Activated CD8-positive, alpha-beta memory T cell treated with anti-CD3 and anti-CD28 coated beads, Interleukin-2, amount 50 U/mL, for 48 hours (primary cell): ENCODE data around the gene MICAL3.
"Not testable (repeated sequence)": the region's sequence is repeated elsewhere in the genome, so short reads cannot be mapped to it uniquely, and the experiment has no call there.

Source experiments
- DNase-seq: peaks from one replicate; pipeline ENCODE4 v3.0.0-alpha.2; 2020

Gene MICAL3

DNA sequence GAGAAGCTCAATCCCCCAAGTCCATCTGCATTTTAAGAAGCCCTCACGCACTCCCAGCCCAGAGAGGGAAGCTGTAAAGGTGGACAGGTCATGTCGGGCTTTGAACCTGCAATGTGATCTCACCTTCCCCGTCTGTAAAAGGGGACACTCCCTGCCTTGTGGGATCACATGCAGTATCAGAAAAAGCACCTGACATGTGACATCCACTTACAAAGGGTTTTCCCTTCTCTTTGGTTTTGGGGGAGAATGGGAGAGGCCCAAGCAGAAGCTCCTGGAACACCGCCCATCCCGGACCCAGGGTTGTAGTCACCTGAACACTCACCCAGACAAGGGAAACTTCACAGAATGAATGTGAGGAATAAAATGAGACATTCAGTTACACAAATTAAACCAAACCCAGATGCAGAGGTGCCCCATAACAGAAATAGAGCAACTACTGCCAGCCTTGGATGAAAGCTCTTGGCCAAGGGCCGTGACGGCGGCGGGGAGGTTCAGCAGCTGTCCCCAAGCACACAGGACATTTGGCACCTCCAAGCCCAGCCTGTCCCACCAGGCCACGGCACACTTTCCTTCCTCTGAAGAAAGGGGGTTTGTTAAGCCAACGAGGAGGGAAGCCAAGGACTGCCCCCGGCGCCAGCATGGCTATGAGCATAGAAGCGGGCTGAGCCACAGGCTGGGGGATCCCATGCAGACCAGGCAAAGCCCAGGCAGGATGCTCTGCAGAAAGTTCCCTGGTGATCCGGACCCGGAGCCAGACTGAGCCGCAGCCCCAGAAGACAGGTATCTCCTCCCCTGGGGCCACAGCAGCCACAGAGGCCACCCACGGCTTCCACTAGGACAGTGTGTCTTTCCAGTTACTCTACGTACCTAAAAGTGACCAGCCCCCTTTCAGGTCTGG is 253.9 kb downstream of the MICAL3 start:
- DNase-seq: no peak

DNA sequence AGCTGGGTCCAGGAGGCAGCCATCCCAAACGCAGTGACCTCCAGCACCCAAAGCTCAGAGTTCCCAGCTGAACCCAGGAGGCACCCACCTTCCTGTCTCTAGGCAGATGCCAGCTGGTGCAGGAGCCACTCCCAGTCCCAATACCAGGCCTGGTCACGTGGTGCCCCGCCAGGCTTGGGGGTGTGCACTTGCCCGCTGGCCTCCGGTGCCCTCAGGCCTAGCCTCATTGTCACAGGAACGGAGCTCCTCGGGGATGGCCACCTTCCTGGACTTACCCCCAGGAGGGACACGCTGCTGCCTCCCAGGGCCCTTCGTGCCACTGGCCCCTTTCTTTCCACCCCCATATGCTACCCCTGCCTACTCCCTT is 254.7 kb downstream of the MICAL3 start:
- DNase-seq: no peak

DNA sequence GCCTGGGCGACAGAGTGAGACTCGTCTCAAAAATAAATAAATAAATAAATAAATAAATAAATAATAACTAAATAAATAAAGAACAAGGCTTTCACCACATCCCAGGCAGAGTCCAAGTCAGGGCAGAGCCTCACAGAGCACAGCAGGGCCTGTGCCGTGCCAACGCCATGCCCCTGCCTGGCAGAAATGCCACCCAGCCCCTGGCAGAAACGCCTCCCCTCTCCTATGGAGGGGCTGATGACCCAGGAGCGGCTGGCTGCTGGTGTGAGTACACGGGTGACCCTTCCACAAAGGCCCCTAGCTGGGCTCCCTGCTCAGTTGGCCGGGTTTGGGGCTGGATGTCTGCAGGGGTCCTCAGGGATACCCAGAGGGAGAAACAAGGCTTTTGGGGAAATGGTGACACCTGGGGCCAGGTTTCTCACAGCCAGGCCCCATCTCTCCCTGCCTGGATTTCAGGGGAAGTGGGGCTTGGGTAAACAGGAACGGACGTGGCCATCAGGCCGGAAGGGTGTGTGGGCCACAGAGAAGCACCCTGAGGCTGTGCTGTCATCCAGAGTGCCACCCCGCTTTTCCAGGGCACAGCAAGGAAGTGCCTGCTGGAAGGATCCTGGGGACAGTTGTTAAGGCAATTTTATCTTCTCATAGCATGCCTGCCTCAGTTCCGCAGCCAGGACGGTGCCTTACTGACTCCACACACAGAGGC is 255.2 kb downstream of the MICAL3 start:
- no peak for DNase-seq

DNA sequence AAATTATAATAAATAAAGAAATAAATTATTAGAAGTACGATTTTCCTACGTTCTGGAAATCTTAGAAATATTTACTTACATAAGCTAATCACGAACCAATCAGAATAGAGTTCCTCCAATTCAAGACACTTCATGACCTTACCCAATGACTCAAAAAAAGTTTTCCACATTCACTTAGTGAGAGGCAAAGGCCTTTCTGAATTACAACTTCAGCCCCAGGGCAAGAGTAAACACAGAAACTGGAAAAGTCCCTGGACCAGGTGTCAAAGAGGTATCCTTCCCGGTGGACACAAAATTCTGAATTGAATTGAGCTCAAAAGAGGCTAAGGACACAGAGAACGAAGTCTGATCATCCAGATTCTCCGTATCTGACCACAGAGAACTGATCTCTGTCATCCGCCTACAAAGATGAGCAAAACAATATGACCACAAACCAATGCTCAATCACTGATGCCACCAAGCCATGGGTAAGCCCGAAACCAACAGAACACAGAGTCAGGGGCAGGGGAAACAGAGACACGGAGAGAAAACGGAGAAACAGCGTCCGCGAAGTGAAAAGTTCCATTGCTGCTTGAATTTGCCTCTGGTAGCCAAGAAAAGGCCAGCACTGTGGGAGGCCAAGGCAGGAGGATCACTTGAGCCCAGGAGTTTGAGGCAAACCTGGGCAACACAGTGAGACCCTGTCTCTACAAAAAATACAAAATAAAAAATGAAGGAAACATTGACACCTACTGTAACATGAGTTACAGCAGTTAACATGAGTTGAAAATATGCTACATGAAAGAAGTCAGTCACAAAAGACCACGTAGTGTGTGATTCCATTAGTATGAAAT is 256.9 kb downstream of the MICAL3 start:
- peak; percentile 71 for DNase-seq

DNA sequence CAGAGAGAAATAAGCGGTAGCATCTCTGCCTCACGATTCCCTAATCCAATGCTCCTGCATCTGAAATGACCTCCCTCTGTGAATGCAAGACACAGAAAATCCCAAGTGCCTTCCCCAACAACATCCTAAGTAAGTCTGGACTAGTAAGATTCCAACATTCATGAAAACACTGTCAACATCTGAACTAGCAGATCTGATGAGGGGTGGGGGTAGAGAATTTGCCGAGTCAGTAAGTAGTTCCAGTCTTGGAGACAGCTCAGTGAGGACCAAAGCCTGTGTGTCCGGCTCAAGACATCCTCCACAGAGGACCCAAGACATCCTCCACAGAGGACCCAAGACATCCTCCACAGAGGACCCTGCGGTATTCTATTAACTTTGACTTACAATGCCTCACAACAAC is 259.5 kb downstream of the MICAL3 start:
- DNase-seq: not testable (repeated sequence)

DNA sequence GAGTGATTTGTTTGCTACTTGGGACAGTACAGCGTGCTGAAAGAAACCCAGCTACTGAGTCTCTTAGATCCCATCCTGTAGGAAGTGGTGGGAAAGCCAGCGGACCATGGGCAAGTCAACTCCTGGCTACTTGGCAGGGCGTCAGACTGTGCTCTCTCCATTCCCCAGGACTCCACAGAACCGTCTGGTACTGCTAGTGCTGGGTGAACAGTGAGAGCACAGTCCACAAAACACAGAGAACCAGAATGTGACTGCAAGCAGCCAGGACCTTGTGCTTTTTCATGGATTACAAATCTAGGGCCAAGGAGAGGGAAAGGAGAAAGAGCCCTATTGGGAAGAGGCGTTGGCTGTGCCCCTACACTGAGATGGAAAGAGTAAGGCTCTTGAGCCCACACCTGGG is 260.3 kb downstream of the MICAL3 start:
- no peak for DNase-seq

DNA sequence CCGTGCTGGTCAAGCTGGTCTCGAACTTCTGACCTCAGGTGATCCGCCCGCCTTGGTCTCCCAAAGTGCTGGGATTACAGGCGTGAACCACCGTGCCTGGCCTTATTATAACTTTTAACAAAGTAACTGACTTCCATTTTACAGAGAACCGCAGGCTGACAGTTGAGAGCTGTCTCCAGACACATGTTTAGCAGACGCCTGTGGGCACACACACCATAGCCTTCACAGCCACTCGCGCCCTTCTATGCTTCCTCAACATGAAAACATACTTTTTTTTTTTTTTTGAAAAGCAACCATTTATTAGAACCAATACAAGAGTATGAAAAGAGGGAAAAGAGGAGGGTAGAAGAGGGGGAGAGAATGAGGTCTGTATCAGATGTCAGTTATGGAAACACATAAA is 260.9 kb downstream of the MICAL3 start:
- not testable (repeated sequence) for DNase-seq

DNA sequence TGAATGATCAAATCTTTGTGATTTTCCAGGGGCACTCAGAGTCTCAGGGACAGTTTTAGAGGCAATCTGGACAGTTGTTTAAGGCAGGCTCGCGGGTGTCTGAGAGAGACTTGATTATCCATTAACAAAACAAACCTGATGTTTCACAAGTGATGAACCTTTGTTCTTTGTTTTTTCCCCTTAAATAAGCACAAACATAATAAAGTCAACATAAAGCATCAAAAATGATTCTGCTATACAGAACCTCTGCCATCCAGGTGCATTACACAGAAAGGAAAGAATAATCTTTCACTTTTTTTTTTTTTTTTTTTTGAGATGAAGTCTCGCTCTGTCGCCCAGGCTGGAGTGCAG is 263.2 kb downstream of the MICAL3 start:
- DNase-seq: no peak

DNA sequence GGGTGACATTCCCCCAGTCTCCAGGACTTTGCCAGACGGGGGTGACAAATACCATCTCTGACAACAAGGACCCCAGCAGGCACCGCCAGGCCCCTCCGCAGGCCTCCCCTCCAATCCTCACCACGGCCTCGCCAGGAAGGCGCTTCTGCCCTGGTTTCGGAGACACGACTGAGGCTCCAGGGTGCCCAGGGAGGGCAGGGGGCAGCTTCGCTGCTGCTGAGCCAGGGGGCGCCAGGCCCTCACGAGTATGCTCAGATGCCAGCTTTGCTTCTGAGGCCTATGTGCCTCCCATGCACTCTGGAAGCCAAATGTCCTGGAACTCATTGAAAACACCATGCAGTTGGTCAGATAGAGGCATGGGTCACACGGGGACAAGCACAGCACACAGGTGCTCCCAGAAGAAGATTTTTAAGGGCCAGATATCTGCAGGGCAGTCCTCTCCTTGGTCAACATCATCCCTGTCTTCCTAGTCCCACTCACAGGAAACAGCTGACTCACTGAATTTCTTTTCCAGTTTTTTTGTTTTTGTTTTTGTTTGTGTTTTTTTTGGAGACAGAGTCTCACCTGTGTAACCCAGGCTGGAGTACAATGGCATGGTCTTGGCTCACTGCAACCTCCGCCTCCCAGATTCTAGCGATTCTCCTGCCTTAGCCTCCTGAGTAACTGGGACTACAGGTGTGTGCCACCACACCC is 270.0 kb downstream of the MICAL3 start:
- no peak for DNase-seq

DNA sequence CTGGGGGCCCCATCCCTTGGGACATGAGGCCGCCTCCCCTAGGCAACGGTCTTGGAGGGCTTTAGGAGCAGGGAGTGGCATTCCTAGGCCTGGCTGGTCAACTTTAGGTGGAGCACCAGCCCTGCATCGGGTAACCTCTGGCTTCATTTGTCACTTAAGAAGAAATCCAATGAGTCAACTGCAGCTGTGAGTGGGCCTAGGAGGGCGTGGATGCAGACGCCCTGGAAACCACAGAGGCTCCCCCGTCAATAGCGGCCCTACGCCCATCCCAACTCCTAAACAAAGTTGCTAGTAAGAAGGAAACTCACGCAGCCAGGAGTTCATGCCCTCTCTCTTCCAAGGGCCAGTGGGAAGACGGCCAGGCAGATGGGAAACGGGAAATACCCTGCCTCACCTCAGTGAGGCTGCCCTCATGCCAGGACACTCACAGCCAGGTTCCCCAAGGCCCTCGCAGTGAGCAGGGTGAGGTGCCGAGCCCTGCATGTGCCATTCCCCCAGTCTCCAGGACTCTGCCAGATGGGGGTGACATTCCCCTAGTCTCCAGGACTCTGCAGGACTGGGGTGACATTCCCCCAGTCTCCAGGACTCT is 270.9 kb downstream of the MICAL3 start:
- DNase-seq: no peak

DNA sequence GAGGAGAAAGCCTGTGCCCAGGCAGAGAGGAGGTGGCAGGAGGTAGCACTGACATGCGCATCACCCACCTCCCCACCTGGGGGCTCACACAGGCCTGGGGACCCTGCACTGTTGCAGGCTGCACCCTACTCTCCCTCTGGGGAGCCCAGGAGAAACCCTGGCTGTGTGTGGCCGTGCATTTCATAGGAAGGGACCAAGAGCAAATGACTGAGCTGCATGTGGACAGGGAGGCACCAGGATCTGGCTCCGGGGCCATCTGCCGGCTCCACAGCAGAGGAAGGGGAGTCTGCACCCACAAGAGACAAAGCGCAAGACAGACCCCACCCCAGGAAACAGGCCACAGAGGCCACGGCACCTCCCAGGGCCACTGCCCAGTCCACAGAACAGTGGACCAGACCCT is 272.8 kb downstream of the MICAL3 start:
- DNase-seq: no peak

DNA sequence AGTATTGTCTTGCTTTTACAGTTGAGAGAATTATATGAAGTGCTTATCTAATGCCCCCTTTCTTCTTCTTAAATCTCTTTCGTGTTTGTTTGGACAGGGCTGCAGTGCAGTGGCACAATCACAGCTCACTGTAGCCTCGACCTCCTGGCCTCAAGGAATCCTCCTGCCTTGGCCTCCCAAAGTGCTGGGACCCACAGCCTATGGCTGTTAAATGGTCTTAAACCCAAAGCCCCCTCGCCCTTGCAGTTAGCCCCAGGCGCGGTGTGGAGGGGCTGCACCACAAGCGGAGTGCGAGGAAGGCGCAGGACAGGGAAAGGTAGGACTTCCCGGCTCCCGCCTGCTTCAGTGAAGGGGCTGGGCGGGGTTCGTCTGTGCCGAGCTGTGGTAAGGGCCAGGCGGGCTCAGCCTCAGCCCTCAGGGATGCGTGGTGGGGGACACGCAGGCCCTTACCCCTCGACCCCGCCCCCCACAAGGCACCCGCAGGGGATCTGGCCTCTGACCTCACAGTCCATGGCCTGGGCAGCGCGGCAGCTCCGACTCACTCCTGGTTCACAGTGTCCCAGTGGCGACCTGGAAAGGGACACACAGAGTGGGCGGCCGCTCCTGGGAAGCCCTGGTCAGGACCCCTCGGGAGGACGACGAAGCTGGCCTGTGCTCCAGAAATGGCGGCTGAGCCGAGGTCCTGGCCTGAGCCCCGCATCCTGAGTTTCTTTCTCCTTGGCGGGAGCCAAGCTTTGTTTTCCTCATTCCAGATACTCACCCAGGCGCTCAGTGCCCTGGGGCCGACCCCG is 274.6 kb downstream of the MICAL3 start:
- no peak for DNase-seq

DNA sequence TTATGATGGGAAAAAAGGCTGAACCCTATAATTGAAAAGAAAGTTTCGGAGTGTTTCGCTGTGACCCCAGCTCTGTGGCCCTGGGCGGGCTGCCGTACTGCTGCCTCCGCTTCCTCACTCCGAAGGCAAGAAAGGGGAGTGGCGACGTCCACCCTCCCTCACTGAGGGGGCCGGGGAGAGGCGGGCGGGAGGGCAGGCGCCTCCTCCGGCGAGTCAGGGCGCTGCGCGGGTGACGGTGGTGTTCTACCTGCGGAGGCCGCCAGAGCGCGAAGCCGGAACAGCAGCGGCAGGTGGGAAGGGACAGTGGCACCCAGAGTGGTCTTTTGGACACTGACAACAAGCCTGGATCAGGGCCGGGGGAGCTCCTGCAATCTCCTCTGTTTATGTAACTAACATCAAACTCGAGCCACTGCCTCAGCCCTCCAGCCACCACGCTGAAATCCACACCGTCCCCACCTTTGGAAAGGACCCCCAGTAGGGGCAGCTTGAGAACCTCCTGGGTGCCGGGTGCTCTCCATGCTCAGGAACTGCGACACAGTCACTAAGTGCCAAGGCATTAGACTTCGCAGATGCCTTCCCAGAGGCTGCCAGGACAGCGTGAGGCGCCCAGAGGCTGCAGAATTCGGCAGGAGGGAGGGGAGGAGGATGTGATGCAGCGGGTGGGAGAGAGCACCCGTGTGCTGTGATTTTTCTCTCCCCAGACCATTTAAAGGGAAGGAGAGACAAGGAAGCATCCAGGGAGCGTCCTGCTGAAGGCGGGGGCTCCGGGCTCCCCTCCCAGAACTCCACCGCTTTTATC is 275.6 kb downstream of the MICAL3 start:
- DNase-seq: no peak

DNA sequence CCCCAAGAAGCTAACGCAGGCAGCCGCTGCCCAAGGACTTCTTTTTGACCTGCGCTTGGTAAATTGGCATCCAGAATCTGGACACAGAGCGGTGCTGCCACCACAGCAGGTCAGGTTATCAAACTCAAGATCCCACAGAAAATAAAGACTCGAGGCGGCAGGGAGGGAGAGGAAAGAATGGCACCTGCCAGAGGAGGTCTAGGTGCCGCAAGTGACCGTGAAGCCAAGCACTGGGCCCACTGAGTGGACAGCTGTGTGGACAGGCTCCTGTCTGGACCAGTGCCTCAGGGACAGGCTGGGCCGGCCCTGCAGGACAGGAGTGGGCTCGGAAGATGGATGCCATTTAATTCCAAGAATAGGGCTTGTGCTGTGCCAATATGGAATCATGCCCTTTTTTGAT is 277.4 kb downstream of the MICAL3 start:
- DNase-seq: no peak

DNA sequence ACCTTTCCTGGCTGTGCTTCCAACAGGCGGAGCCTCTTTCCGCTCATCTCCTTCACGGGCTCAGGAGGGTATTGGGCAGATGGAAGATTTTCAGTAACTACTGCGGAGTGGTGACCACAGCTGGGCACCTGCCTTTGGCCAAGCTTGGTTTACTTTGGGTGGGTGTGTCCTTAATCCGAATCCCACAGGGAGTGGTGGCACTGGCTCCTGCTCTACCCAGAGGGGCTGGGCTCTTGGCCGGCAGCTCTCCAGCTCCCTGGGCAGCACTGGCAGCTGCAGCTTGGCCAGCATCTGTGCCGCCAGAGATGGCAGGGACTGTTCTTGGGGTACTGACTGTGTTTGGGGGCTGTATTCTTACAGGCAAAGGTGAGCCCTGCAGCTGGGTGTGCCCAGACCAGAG is 279.9 kb downstream of the MICAL3 start:
- no peak for DNase-seq

DNA sequence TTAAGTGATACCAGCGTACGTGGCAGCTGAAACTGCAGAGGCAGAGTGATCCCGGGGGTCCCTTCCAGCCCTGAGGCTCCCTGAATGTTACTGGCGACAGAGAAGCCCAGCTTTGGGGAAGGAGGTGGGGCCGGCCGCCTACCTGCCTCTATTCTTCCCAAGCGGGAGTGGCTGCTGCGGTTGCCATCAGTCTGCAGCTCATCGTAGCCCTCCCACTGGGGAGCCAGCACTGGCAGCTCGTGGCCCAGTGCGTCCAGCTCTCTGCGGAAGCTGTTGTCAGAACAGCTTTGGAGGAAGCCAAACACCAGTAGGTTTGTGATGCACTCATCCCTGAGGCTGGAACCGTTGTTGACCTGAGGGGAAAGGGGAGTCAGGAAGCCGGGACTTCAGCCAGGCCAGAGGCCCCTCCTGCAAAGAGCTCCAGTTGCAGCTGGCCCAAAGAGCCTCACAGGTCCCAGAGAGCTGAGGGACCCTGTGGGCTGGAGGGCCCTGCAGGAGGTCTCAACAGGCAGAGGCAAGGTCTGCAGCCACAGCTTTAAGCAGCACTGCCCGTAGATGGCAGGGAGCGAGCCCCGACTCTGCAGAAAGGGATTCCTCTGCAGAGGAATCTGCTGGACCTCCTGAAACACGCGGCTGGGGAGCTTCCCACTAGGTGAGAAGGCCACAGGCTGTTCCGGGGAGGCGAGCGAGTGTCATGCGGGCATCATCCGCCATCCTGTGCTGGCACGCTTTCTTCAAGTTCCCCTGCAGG is 280.5 kb downstream of the MICAL3 start:
- no peak for DNase-seq

DNA sequence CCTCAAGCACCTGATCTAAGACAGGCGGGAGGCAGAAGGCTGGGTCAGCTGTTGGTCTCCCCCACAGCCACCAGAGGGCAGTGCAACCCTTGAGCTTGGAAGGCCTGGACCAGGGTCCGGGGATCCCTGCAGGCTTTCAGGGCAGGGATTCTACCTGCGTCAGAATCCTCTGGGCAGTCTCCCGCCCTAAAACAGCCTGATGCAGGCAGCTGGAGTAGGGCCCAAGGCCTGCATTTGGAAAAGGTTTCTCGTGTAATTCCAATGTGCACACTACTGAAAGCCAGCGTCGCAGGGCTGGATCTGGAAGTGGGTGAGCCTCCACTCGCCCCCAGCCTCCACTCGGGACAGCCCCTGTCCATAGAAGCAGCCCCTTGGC is 281.8 kb downstream of the MICAL3 start:
- peak; percentile 88 for DNase-seq

DNA sequence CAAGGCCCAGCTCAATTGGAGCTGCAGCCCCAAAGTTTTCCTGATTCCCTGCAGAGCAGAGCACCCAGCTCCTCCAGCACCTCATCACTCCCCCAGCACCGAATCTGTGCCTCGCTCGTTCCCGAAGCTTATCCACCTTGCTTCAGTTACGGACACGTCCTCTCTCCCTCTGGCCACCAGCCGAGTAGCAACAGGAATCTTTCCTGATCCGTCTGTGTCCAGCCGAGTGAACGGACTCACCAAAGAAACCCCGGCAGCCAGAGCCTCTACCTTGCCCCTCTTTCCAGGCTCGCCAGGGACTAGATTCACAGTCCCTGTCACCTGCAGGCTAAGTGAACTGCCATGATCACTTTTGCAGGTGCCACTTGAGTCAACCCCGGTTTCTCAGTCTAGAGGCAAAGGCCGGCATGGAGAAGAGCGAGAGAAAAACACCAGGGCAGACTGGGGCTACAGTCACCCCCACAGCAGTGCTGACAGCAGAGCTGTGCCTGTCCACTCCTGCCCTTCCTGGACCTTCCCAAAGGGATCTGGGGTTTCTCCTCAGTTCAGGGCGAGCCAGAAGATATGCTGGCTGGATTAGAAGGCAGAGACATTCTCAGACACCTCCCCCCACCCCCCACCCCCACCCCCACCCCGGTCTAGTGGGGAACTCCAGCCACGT is 282.4 kb downstream of the MICAL3 start:
- DNase-seq: no peak

DNA sequence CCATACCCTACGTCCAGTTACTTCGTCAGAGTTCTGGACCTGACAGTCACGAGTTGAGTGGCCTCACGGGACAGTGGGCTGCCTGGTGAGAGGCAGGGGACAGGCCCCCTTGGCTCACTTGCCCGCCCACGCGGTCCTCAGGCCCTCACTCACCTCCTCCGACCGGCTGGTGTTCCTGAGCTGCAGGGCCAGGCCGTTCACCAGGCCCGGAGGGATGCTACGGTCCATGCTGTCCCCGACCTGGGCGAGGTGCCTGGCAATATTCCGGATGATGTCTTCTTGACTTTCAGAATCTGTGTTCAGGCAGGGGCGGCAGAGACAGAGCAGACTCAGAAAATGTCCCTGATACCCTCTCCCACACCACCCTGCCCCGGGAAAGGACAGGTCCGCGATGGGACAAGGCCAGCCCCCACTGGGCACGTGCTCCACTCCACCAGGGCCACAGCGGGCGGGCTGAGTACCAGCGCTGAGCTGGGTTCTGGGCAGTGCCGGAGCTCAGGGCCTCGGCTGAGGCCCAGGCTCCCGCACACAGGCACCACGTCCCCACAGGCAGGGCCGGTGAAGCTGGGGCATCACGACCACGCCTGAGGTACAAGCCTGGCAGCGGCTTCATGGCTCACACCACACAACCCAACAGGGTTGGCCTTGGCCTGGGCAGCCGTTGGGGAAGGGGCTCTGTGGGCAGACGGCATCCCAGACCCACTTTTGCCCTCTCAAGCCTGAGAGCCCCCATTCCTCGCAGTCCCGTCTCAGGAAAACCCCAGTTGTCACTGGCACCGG is 285.0 kb downstream of the MICAL3 start:
- DNase-seq: no peak
